Subcutaneous adipose tissue (tissue), 4 donors: ENCODE measurements around the gene PGAM2. TPM values are rescaled to one million over a fixed set of nuclear protein-coding genes. Genes with fewer than 3 reads are reported as not detected.

Experiments
- total RNA-seq, 4 donors: library from RNA; depleted of rRNA; stranded (reverse); fragments of >200 nt; gene quantifications; one replicate each; pipeline ENCODE4 v1.1.0, GENCODE V29; 2016
- TF ChIP-seq, protein P1 (sequence below): fragments of 450-650 bp; IDR thresholded peaks from one replicate; pipeline ENCODE4 v1.5.1; 2016; ENCODE audit warnings: low read depth, mild to moderate bottlenecking, control low read depth, antibody characterized with exemption, moderate library complexity

The PGAM2 gene
- total RNA-seq, 4 donors from 2014 or later: 4.3 TPM; not detected in 3

DNA sequence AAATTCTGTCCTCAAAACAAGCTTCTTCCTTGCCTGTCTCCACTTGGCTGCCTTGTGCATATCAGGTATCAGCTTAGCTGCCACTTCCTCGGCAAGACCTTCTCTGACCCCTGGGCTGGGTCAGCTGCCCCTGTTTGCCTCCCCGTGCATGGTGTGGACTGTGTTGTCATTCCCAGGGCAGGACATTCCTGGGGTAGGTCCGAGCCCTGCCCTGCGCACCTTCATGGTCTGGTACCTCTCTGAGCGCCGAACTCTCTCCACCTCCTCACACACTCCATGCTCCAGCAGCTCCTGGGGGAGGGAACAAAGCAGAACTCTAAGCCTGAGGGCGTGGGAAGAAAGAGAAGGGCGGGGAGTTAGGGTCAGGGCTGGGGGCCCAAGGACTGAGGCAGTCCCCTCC is 13.2 kb upstream of the PGAM2 start:
- TF ChIP-seq, protein P1, sequence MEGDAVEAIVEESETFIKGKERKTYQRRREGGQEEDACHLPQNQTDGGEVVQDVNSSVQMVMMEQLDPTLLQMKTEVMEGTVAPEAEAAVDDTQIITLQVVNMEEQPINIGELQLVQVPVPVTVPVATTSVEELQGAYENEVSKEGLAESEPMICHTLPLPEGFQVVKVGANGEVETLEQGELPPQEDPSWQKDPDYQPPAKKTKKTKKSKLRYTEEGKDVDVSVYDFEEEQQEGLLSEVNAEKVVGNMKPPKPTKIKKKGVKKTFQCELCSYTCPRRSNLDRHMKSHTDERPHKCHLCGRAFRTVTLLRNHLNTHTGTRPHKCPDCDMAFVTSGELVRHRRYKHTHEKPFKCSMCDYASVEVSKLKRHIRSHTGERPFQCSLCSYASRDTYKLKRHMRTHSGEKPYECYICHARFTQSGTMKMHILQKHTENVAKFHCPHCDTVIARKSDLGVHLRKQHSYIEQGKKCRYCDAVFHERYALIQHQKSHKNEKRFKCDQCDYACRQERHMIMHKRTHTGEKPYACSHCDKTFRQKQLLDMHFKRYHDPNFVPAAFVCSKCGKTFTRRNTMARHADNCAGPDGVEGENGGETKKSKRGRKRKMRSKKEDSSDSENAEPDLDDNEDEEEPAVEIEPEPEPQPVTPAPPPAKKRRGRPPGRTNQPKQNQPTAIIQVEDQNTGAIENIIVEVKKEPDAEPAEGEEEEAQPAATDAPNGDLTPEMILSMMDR: no peak

DNA sequence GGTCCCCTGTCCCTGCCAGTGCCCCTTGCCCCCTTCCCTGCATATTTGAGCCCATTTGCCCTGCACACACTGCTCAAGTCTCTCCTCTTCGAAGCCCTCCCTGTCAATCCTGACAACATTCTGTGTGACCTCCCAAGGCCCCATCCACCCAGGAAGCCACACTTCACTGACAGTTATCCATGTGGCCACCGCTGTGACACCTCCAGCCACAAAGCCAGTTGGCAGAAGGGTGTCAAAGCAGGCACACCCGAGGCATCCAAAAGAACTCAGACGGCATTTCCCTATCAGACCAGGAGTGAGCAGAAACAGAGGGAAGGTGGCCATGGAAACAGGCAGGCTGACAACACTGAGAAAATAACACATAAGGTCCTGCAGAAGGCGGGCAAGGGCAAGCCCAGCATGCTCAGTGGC is 12.3 kb upstream of the PGAM2 start:
- TF ChIP-seq, protein P1: no peak

DNA sequence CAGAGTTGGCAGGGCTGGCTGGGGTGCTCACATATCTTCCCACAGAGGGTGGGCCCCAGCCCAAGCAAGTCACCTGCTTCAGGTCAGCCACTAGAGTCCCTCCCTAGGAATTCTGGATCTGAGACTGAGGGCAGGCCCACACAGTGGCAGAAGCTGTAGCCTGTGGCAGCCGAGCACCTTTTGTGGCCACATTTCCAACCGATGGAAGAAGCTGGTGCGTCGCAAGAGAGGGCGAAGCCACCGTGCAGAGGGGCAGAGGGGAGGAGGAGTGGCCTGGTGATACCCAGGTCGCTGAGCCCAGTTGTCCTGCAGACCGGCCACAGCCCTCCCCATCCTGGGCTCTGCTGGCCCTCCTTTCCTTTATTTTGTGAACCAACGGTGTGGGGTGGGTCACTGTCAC is 11.7 kb upstream of the PGAM2 start:
- TF ChIP-seq, protein P1: no peak

DNA sequence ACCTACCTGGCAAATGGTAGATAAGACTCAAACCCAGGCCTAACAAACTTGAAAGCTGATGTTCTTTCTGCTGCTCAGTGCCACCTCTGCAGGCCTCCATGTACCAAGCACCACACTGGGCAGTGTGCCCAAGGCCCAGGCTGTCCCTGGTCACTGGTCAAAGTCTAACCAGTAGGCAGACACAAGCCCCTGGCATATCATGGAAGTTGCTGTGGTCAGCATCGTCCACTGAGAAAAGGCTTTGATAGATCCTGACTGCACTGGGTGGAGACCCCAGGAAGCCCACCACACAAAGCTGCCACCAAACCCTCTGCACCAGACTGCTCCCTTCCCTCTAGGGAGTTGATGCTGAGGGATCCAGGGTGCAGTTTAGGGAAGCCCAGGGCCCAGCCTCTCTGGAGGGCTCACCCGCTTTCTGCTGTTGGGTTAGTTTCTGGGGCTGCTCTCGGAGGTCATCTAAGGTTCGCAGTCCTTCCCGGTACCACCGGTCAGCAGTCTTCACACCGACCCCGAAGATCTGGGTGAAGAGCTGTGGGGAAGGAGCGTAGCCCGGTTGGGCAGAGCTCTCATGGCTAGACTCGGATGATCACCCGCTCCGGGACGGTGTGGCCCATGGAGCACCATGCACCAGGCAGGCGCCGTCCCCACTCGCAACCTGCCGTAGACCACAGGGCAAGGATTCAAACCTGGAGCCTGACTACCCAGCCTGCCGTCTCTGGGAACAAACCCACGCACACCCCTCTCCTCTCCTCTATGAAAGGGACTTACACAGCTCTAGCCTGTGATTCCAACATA is 10.9 kb upstream of the PGAM2 start:
- TF ChIP-seq, protein P1: no peak

DNA sequence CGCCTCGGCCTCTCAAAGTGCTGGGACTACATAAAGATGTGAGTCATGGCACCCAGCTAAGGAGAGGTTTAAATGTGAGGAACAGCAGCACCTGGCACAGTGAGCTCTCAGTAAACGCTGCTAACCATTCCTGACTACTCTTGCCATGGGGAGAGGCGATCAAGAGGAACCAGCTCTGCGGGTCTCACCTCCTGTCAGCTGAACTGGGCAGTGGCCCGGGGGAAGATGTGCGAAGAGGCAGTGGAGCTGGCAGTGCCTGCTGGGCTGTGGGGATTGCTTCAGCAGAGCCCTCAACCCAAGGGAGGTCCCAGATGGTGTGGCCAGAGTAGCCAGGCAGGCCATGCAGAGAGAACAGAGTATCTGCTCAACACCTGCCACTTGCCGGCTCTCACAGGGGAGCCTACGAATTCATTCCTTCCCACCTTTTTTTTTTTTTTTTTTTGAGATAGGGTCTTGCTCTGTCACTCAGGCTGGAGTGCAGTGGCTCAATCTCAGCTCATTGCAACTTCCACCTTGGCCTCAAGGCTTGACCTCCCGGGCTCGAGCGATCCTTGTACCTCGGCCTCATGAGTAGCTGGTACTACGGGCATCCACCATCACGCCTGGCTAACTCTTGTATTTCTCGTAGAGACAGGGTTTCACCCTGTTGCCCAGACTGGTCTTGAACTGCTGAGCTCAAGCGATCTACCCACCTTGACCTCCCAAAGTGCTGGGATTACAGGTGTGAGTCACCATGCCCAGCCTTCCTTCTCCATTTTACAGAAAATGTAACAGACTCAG is 10.1 kb upstream of the PGAM2 start:
- TF ChIP-seq, protein P1: no peak

DNA sequence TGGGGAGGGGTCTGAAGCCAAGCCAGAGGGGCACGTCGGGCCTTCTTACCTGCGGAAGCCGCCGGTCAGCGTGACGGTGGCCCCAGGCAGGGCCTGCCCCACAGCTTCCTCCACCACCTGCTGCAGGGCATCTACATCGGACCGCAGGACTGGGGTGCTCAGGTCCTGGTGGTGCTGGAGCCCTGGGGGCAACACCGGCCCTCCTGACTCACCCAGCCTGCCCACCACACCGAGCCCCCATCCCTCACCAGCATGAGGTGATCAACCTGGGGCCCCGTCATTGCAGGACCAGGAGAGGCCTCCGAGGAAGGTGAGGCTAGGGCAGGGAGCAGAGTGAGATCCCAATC is 9.0 kb upstream of the PGAM2 start:
- TF ChIP-seq, protein P1: no peak

DNA sequence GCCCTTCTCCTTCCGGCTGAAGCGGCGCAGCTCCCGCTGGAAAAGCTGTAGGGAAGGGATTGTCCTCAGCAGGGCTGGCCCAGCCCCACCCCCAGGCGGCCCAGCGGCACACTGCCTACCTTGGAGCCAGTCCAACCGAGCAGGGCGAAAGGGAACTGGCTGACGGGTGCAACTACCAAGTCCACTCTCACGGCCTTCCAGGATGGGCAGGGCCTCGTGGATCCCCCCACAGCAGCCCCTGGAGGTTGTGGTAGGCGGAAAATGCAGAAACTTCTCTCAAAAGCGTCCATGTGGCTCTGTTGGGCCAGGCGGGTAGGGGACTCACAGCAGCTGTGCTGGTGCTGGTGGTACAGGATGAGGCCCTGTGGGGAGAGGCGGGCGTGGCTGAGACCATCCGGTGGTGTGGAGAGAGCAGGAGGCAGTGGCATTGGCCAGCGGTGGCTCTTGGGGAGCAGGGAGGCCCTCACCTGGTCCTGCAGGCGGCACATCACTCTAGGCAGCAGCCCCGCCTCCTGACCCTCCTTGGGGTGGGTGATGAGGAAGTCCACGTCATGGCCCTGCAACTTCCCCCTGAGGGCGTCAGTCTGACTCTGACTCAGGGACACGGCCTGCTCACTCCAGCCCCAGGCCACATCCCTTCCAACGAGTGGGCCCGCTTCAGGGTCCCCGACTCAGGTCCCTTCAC is 8.4 kb upstream of the PGAM2 start:
- TF ChIP-seq, protein P1: no peak
